ACHN (cell line): ENCODE data around the gene PTPRD.

Source experiments
- DNase-seq: peaks from one replicate; pipeline ENCODE4 v3.0.0-alpha.2; 2015
- in situ Hi-C: cut with HindIII; loops from 2 replicates; pipeline ENCODE4 v1.10.0; 2017; ENCODE audit warnings: low sequenced_read_pairs, low pct_ligation_motif_present, low pct_unique_long_range_greater_than_20kb

PTPRD gene

GRCh38 chr9:8600914-8601680 is 2011.7 kb downstream of the PTPRD start:
- DNase-seq = no peak
- in situ Hi-C loops = no loop called here

GRCh38 chr9:8599937-8600336 is 2012.9 kb downstream of the PTPRD start:
- no peak for DNase-seq
- in situ Hi-C loops = no loop called here

GRCh38 chr9:8589476-8589875 is 2023.3 kb downstream of the PTPRD start:
- DNase-seq = no peak
- in situ Hi-C loops = no loop called here

- in situ Hi-C loops = no loop called here
- no peak for DNase-seq
These were observed 2027.8 kb downstream of the PTPRD start for GRCh38 chr9:8585036-8585435.

- no peak for DNase-seq
- in situ Hi-C loops = no loop called here
These were observed 2033.1 kb downstream of the PTPRD start for GRCh38 chr9:8579661-8580060.

GRCh38 chr9:8576741-8577140 is 2036.1 kb downstream of the PTPRD start:
- no peak for DNase-seq

GRCh38 chr9:8574846-8575245 is 2038.0 kb downstream of the PTPRD start:
- in situ Hi-C loops = no loop called here
- no peak for DNase-seq

More at GRCh38 chr9:8576741-8577140, 2036.1 kb downstream of the PTPRD start:
- in situ Hi-C loops = no loop called here

- no peak for DNase-seq
- in situ Hi-C loops = no loop called here
These were observed 2040.6 kb downstream of the PTPRD start for GRCh38 chr9:8572209-8572608.

- no peak for DNase-seq
- in situ Hi-C loops = no loop called here
These were observed 2041.2 kb downstream of the PTPRD start for GRCh38 chr9:8571643-8572042.

GRCh38 chr9:8570776-8571175 is 2042.0 kb downstream of the PTPRD start:
- in situ Hi-C loops = no loop called here
- DNase-seq = no peak

- in situ Hi-C loops = no loop called here
- no peak for DNase-seq
These were observed 2043.0 kb downstream of the PTPRD start for GRCh38 chr9:8569823-8570222.

- in situ Hi-C loops = no loop called here
- no peak for DNase-seq
These were observed 2044.7 kb downstream of the PTPRD start for GRCh38 chr9:8567963-8568579.

- no peak for DNase-seq
- in situ Hi-C loops = no loop called here
These were observed 2047.8 kb downstream of the PTPRD start for GRCh38 chr9:8564960-8565359.

- DNase-seq = no peak
- in situ Hi-C loops = no loop called here
These were observed 2052.0 kb downstream of the PTPRD start for GRCh38 chr9:8560560-8561525.

GRCh38 chr9:8558176-8558575 is 2054.6 kb downstream of the PTPRD start:
- DNase-seq = peak; percentile 48
- in situ Hi-C loops = no loop called here

GRCh38 chr9:8555762-8556500 is 2056.9 kb downstream of the PTPRD start:
- DNase-seq = no peak
- in situ Hi-C loops = no loop called here

GRCh38 chr9:8553444-8553843 is 2059.4 kb downstream of the PTPRD start:
- no peak for DNase-seq
- in situ Hi-C loops = no loop called here

GRCh38 chr9:8552732-8553131 is 2060.1 kb downstream of the PTPRD start:
- in situ Hi-C loops = no loop called here
- DNase-seq = no peak

- no peak for DNase-seq
- in situ Hi-C loops = no loop called here
These were observed 2063.6 kb downstream of the PTPRD start for GRCh38 chr9:8549214-8549613.
